Gastrocnemius medialis (tissue), 4 donors: ENCODE measurements around the gene CAPN5. TPM values are rescaled to one million over a fixed set of nuclear protein-coding genes. Genes with fewer than 3 reads are reported as not detected.
"Not testable (repeated sequence)": the region's sequence is repeated elsewhere in the genome, so short reads cannot be mapped to it uniquely, and the experiment has no call there.

Source experiments
- ATAC-seq, 2 donors: fragments of 150-250 bp; one replicate each; pipeline ENCODE4 v1.9.1; 2016
- DNase-seq, 2 donors: peaks; one replicate each; pipeline ENCODE4 v3.0.0-alpha.2; 2019
- H3K27ac ChIP-seq, 4 donors: fragments of 200-600 bp; sonication (generic); 1 replicate in 1 of 4; 2 replicates in 3 of 4; pipeline ENCODE4 v1.5.1; 2016 to 2018; ENCODE audit warnings: mild to moderate bottlenecking in 2 of 4, moderate library complexity in 1 of 4
- H3K27me3 ChIP-seq, 3 donors: fragments of 200-600 bp; sonication (generic) in 2 of 3; 1 replicate in 1 of 3; 2 replicates in 2 of 3; pipeline versions ENCODE4 v1.5.1 to v1.6.0; 2016 to 2019; ENCODE audit warnings: mild to moderate bottlenecking in 1 of 3, moderate library complexity in 1 of 3
- H3K36me3 ChIP-seq, 2 donors: fragments of 200-600 bp; sonication (generic) in 1 of 2; one replicate each; pipeline ENCODE4 v1.5.1; 2017 to 2018
- H3K4me1 ChIP-seq, 2 donors: fragments of 200-600 bp; sonication (generic) in 1 of 2; one replicate each; pipeline ENCODE4 v1.5.1; 2016 to 2017; ENCODE audit warnings: mild to moderate bottlenecking in 2 of 2
- H3K4me3 ChIP-seq, 4 donors: fragments of 200-600 bp; sonication (generic) in 3 of 4; 1 replicate in 1 of 4; 2 replicates in 3 of 4; pipeline ENCODE4 v1.5.1; 2016 to 2019; ENCODE audit warnings: mild to moderate bottlenecking in 2 of 4
- H3K9me3 ChIP-seq, 3 donors: fragments of 200-600 bp; sonication (generic) in 2 of 3; 1 replicate in 1 of 3; 2 replicates in 2 of 3; pipeline ENCODE4 v1.5.1; 2016 to 2019
- POLR2A ChIP-seq, 2 donors: fragments of 450-650 bp; IDR thresholded peaks; one replicate each; pipeline ENCODE4 v1.6.1; 2017; ENCODE audit warnings: antibody characterized with exemption in 2 of 2, mild to moderate bottlenecking in 2 of 2, moderate library complexity in 2 of 2
- in situ Hi-C, 4 donors: fragments of 200-750 bp; cut with MboI; loops; one replicate each; pipeline versions ENCODE4 v1.15.0 to v1.8.0; 2017; ENCODE audit warnings: low sequenced_read_pairs in 4 of 4
- intact Hi-C: fragments of 100-400 bp; cut with DNase I; formaldehyde crosslinking; loops from one replicate; pipeline ENCODE4 v1.15.1; 2023; ENCODE audit warnings: low total_unique reads
- total RNA-seq, 4 donors: library from RNA; depleted of rRNA; stranded (reverse); fragments of >200 nt; gene quantifications; one replicate each; pipeline versions ENCODE4 v1.1.0 to v1.2.3, GENCODE V29; 2016
- TF ChIP-seq, protein P1 (sequence below), 5 experiments: fragments of 450-650 bp in 3 of 5; fragments of 200-600 bp in 2 of 5; sonication (generic) in 2 of 5; IDR thresholded peaks in 4 of 5; conservative IDR thresholded peaks in 1 of 5; 1 replicate in 4 of 5; 2 replicates in 1 of 5; pipeline ENCODE4 v1.5.1; 2016 to 2019; ENCODE audit warnings: antibody characterized with exemption in 5 of 5, mild to moderate bottlenecking in 3 of 5, moderate library complexity in 3 of 5

Gene CAPN5
- total RNA-seq, 4 donors from 2014 or later = 0.58 to 12.4 (median 1.5) TPM

DNA sequence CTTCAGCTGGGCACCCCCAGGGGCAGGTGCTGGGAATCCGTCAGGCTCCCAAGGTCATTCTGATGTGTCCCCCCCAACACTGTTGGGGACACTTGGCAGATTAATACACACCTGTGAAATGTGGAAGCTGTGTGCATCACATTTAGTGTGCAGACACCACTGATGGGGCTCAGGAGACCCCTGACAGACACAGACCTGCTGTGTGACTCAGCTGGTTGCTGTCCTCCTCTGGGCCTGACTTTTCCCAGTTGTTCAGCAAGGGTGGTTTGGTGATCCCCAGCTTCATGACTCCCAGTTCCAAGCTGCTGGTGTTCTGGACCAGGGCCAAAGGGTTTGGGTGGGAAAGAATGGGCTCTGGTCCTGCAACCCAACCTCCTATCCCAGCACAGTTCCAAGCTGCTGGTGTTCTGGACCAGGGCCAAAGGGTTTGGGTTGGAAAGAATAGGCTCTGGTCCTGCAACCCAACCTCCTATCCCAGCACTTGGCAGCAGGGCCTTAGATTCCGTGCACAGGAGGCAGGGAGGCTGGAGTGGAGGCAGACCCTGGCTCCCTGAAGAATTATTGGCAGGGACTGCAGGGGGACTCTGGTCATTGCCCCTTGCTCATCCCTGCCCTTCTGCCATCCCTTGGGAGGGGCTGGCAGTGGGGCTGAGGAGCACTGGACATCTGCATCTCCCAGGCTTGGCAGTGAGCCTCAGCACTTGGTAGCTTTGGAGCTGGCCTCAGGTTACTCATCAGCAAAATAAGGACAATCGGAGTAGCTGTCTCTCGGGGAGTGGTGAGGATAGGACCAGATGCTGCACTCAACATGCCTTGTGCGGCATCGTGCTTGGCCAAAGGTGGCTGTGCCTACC is 27.4 kb downstream of the CAPN5 start:
- no peak overlapping the region for H3K27ac ChIP-seq
- TF ChIP-seq POLR2A (IDR thresholded peaks at IDR 0.05) = no peak
- TF ChIP-seq, protein P1, sequence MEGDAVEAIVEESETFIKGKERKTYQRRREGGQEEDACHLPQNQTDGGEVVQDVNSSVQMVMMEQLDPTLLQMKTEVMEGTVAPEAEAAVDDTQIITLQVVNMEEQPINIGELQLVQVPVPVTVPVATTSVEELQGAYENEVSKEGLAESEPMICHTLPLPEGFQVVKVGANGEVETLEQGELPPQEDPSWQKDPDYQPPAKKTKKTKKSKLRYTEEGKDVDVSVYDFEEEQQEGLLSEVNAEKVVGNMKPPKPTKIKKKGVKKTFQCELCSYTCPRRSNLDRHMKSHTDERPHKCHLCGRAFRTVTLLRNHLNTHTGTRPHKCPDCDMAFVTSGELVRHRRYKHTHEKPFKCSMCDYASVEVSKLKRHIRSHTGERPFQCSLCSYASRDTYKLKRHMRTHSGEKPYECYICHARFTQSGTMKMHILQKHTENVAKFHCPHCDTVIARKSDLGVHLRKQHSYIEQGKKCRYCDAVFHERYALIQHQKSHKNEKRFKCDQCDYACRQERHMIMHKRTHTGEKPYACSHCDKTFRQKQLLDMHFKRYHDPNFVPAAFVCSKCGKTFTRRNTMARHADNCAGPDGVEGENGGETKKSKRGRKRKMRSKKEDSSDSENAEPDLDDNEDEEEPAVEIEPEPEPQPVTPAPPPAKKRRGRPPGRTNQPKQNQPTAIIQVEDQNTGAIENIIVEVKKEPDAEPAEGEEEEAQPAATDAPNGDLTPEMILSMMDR (IDR thresholded peaks at IDR 0.05 in 4 of 5, conservative IDR thresholded peaks at IDR 0.05 in 1 of 5) = no peak
- H3K4me1 ChIP-seq = no peaks in the 10 kb centered on the region
- no peaks in the 10 kb centered on the region for H3K9me3 ChIP-seq
- in situ Hi-C loops = loop anchor here (5.0 to 10.0 kb wide), 3 partner anchors 42 to 49 kb away; no protein-coding TSS in a partner anchor
- H3K27me3 ChIP-seq = no peaks in the 10 kb centered on the region
- DNase-seq (no peak), ATAC-seq (no peak)
- H3K4me3 ChIP-seq = no peak overlapping the region
- intact Hi-C loops = no loop called here
- H3K36me3 ChIP-seq = no peaks in the 10 kb centered on the region

DNA sequence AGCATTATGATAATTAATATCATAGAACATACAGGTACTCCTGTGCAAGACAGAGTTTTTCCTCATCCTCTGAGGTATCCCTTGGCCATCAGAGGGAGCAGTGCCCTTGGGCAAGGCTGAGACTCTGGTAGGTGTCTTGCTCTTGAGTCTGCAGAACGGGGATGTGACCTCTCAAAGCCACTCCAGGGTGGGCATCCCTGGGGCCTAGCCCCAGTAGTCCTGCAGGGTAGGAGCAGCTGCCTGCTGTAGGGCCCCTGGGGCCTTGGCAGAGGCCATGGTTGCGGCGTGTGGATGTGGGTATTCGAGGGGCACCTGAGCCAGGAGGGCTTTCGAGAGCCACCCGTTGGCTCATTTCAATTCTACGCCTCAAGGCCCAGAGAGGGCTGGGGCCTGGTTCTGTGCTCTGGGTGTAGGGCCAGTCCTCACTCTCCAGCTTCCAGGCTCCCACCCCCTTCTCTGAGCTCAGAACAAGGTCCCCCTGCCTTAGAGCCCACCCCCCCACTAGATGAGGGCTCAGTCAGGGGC is 28.1 kb downstream of the CAPN5 start:
- in situ Hi-C loops (loop anchor here (5.0 to 10.0 kb wide), 3 partner anchors 43 to 50 kb away; no protein-coding TSS in a partner anchor), intact Hi-C loops (no loop called here)
- no peak for TF ChIP-seq POLR2A (IDR thresholded peaks at IDR 0.05)
- TF ChIP-seq, protein P1 (IDR thresholded peaks at IDR 0.05 in 4 of 5, conservative IDR thresholded peaks at IDR 0.05 in 1 of 5) = no peak
- DNase-seq (no peak), ATAC-seq (no peak)
- no peaks in the 10 kb centered on the region for H3K36me3 ChIP-seq
- H3K27ac ChIP-seq = no peak overlapping the region
- no peaks in the 10 kb centered on the region for H3K27me3 ChIP-seq
- no peak overlapping the region for H3K4me3 ChIP-seq
- no peaks in the 10 kb centered on the region for H3K9me3 ChIP-seq
- H3K4me1 ChIP-seq = no peaks in the 10 kb centered on the region

DNA sequence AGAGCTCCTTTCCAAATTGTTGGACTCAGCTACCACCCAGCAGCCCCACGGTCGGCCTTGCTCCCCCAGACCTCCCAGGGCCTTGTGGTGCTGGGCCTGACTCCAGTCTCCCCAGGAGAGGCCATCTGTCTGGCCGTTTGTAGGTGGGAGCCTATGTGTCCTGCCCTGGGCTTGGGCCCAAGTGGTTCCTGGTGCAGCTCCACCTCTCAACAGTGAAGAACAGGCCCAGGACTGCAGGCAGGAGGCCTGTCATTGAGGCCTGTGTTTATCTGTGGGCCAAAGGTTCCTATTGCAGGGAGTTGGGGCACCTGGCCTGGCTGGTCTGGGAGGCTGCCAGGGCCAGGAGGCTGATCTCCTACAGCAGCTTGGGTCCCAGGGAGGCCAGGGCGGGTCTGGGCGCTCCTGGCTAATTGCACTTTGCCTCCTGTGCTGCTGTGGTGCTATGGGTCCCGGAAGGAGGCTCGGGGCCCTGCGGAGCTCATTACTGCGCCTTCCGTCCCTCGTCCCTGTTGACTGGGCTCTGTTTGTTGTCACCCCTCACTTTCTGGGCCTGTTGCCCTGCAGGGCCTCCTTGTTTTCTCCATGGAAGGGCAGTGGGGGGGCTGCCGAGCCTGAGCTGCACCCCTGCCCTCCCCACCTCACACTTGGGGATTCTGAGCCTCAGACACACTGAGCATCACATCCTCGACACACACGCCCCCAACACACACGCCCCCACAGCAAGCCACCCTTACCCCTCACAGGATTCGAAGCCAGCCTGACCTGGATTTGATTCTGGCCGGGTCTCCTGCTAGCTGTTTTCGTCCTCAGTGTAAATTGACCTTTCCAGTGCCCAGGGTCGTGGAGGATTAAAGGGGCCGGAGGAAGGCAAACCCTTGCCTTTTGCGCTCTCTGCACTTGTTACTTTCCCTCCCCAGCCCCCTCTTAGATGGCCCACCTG is 29.1 kb downstream of the CAPN5 start:
- no peaks in the 10 kb centered on the region for H3K27me3 ChIP-seq
- intact Hi-C loops (no loop called here), in situ Hi-C loops (loop anchor here in 1 of 4 donors (10.0 kb wide), 1 partner anchor 51 kb away; no protein-coding TSS in a partner anchor)
- H3K36me3 ChIP-seq = no peaks in the 10 kb centered on the region
- DNase-seq (no peak), ATAC-seq (no peak)
- no peaks in the 10 kb centered on the region for H3K4me1 ChIP-seq
- TF ChIP-seq, protein P1 (IDR thresholded peaks at IDR 0.05 in 4 of 5, conservative IDR thresholded peaks at IDR 0.05 in 1 of 5) = no peak
- no peak for TF ChIP-seq POLR2A (IDR thresholded peaks at IDR 0.05)
- no peak overlapping the region for H3K27ac ChIP-seq
- H3K9me3 ChIP-seq = no peaks in the 10 kb centered on the region
- H3K4me3 ChIP-seq = no peak overlapping the region

DNA sequence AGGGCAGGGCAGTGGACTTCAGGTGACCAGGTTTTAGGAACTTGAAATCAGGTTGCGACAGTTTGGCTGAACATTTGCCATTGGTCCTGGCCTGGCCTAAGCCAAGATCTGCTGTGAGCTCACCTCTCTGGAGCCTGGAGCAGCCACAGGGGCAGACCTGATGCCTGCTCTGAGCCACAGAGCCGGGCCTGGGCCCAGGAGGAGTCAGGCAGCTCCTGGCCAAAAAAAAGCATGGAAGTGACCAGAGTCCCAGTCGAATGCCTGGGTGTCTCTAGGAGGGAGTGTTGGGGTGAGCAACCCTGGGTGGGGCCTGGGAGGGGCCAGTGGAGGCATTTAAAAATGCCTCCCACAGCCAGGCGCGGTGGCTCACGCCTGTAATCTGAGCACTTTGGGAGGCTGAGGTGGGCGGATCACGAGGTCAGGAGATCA is 29.8 kb downstream of the CAPN5 start:
- no peak for ATAC-seq
- TF ChIP-seq POLR2A (IDR thresholded peaks at IDR 0.05) = no peak
- TF ChIP-seq, protein P1 (IDR thresholded peaks at IDR 0.05 in 4 of 5, conservative IDR thresholded peaks at IDR 0.05 in 1 of 5) = no peak

DNA sequence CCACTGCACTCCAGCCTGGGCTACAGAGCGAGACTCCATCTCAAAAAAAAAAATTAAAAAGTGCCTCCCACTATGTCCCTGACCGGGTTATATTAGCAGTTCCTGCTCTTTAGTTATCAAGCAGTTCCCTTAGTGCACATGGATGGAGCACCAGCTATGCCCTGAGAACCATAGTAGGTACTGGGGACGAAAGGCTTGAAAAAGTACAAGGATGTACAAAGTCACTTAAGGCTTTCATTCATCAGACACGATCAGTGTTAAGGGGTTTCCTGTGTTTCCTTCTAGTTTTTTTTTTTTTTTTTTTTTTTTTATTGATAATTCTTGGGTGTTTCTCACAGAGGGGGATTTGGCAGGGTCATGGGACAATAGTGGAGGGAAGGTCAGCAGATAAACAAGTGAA is 30.4 kb downstream of the CAPN5 start:
- intact Hi-C loops, H3K9me3 ChIP-seq, DNase-seq, H3K27ac ChIP-seq, H3K36me3 ChIP-seq, H3K4me1 ChIP-seq, H3K27me3 ChIP-seq, ATAC-seq, H3K4me3 ChIP-seq: not testable (repeated sequence)
- in situ Hi-C loops = loop anchor here in 1 of 4 donors (10.0 kb wide), 1 partner anchor 52 kb away; no protein-coding TSS in a partner anchor

More for the DNA sequence above, 29.8 kb downstream of the CAPN5 start:
- H3K36me3 ChIP-seq = no peaks in the 10 kb centered on the region
- in situ Hi-C loops = loop anchor here in 1 of 4 donors (10.0 kb wide), 1 partner anchor 52 kb away; no protein-coding TSS in a partner anchor
- no peaks in the 10 kb centered on the region for H3K27me3 ChIP-seq
- no peaks in the 10 kb centered on the region for H3K9me3 ChIP-seq
- intact Hi-C loops = no loop called here
- no peak overlapping the region for H3K27ac ChIP-seq
- H3K4me1 ChIP-seq = no peaks in the 10 kb centered on the region
- DNase-seq = no peak
- H3K4me3 ChIP-seq = no peak overlapping the region
